Smooth muscle cell of the coronary artery (primary cell): ENCODE results near the gene VASN. TPM values are rescaled to one million over a fixed set of nuclear protein-coding genes. Genes with fewer than 3 reads are reported as not detected.

ENCODE experiments used
- total RNA-seq: library from RNA; depleted of rRNA; stranded (reverse); fragments of >200 nt; gene quantifications from 2 replicates; pipeline ENCODE4 v1.2.3, GENCODE V29; 2014; ENCODE audit warnings: low replicate concordance

The VASN gene
- total RNA-seq = 34.6 and 59.0 TPM in 2 replicates

GRCh38 chr16:4371357-4372000, at the start of gene VASN:
Gene VASN (plus strand): TSS chr16:4371848. CDS start chr16:4380878, 9,030 bp downstream.

DNA sequence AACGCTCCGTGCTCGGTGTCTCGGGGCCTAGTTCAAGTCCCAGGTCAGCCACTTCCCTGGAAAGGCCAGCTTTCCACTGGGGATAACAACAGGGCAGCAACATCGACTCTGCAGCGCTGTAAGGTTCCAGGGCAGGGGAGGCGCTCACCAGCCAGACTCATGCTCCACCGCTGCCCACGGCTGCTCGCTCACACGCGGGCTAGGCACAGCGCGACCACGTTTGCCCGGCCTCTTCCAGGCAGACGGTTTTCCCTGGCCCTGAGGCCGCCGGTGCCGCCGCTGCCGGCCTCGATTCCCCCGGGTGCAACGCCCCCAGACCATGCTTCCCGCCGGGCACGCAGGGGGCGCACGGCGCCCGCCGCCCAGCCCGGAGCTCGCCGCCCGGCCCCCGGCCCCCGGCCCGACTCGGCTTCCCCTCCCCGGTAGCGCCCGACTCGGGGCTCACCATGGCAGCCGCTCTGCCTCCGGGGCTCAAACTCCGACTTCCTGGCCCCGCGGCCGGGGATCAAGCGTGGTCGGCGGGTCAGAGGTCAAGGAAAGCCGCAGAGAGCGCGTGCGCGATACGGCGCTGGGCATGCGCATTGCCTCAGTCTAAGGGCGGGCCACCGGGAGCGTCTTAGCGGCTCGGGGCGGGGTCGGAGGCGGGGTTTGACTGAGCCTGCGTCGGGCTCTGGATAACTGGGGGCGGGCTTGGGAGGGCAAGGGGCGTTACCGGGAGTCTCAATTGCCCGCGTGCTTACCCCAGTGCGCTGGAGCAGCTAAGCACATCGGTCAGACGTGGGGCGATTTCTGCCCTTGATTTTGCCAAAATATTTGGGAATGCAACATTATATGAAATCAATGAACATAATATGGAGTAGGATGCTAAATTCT, 20.6 kb upstream of the VASN start, which contains the start of gene PAM16:
Gene PAM16, minus strand, starts transcription at position 535 of the 873 bp plus-strand sequence. Its CDS starts 87 bp downstream, at position 448.

GRCh38 chr16:4416200-4417032, 44.8 kb downstream of the VASN start, which contains the start of gene CORO7:
Gene CORO7 (minus strand): TSS chr16:4416596. CDS start chr16:4416518, 78 bp downstream.

GRCh38 chr16:4425378-4426020, 53.9 kb downstream of the VASN start, which contains the start of gene DNAJA3:
Gene DNAJA3 (plus strand): TSS chr16:4425868. CDS start chr16:4425882, 14 bp downstream.

Other genes starting within 250 kb of the VASN start
- 0.12 TPM in 1 of 2 replicates, not detected in the other for gene SRL, start 129.8 kb upstream of the VASN start, total RNA-seq
- gene TFAP4, start 98.8 kb upstream of the VASN start, total RNA-seq = 5.8 and 18.8 TPM in 2 replicates
- 0.70 and 3.4 TPM in 2 replicates for gene GLIS2, start 55.8 kb upstream of the VASN start, total RNA-seq
- gene PAM16, start 20.5 kb upstream of the VASN start, total RNA-seq = 10.2 and 36.5 TPM in 2 replicates
- 10.7 and 16.6 TPM in 2 replicates for gene CORO7, start 44.7 kb downstream of the VASN start, total RNA-seq
- gene DNAJA3, start 54.0 kb downstream of the VASN start, total RNA-seq = 38.8 and 42.6 TPM in 2 replicates
- gene NMRAL1, start 102.8 kb downstream of the VASN start, total RNA-seq = 64.0 and 65.9 TPM in 2 replicates
- gene HMOX2, start 104.5 kb downstream of the VASN start, total RNA-seq = 33.6 and 70.6 TPM in 2 replicates
- gene CDIP1, start 166.9 kb downstream of the VASN start, total RNA-seq = 6.6 and 7.2 TPM in 2 replicates
- gene C16orf96, start 184.5 kb downstream of the VASN start, total RNA-seq = under 0.01 TPM in 1 of 2 replicates, not detected in the other
- 3.2 and 7.1 TPM in 2 replicates for gene UBALD1, start 243.0 kb downstream of the VASN start, total RNA-seq